ENCODE measurements around the gene ZNF281. TPM values are rescaled to one million over a fixed set of nuclear protein-coding genes. Genes with fewer than 3 reads are reported as not detected.

Gene ZNF281
- total RNA-seq, 4 donors from 2014 or later: 12.1 to 13.4 (median 13.2) TPM

GRCh38 chr1:200378096-200378495 lies 31.7 kb downstream of the ZNF281 start:
- WGBS, 2 donors (ENCODE audit: low coverage in 1 of 2): 71 to 87% methylated on average over 1 of the region's 1 CpG
- no peak for TF ChIP-seq POLR2AphosphoS5 (IDR thresholded peaks at IDR 0.05)
- no peak for TF ChIP-seq EP300 (IDR thresholded peaks at IDR 0.05)
- TF ChIP-seq POLR2A (IDR thresholded peaks at IDR 0.05): no peak
- TF ChIP-seq CTCF (IDR thresholded peaks at IDR 0.05): no peak

GRCh38 chr1:200376528-200376927 lies 33.3 kb downstream of the ZNF281 start:
- peaks cover 0 to 9% (median 0%) of the 10 kb centered on the region in 3 donors for H3K4me1 ChIP-seq
- TF ChIP-seq CTCF (IDR thresholded peaks at IDR 0.05): no peak
- no peak for TF ChIP-seq POLR2AphosphoS5 (IDR thresholded peaks at IDR 0.05)
- TF ChIP-seq EP300 (IDR thresholded peaks at IDR 0.05): no peak
- no peak for TF ChIP-seq POLR2A (IDR thresholded peaks at IDR 0.05)
- H3K4me3 ChIP-seq: no peak overlapping the region
- no peaks in the 10 kb centered on the region for H3K36me3 ChIP-seq
- H3K9me3 ChIP-seq: no peaks in the 10 kb centered on the region
- H3K27ac ChIP-seq: no peak overlapping the region
- no peak for ATAC-seq
- H3K27me3 ChIP-seq: no peaks in the 10 kb centered on the region

More at GRCh38 chr1:200378096-200378495, 31.7 kb downstream of the ZNF281 start:
- Histone ChIP-seq H3K27ac (no peak overlapping the region), H3K36me3 (no peaks in the 10 kb centered on the region), H3K4me1 (peaks cover 0 to 9% (median 0%) of the 10 kb centered on the region in 3 donors), H3K27me3 (no peaks in the 10 kb centered on the region), H3K9me3 (no peaks in the 10 kb centered on the region), H3K4me3 (no peak overlapping the region)
- ATAC-seq: no peak

- no peak for TF ChIP-seq POLR2AphosphoS5 (IDR thresholded peaks at IDR 0.05)
- no peak for TF ChIP-seq CTCF (IDR thresholded peaks at IDR 0.05)
- no peak for TF ChIP-seq EP300 (IDR thresholded peaks at IDR 0.05)
- TF ChIP-seq POLR2A (IDR thresholded peaks at IDR 0.05): no peak
These were observed 35.1 kb downstream of the ZNF281 start for GRCh38 chr1:200374569-200375295.

GRCh38 chr1:200373811-200374231 lies 36.0 kb downstream of the ZNF281 start:
- Histone ChIP-seq H3K27me3 (no peaks in the 10 kb centered on the region), H3K9me3 (no peaks in the 10 kb centered on the region), H3K36me3 (no peaks in the 10 kb centered on the region), H3K4me1 (no peaks in the 10 kb centered on the region), H3K4me3 (no peak overlapping the region), H3K27ac (no peak overlapping the region)
- WGBS, 2 donors (ENCODE audit: low coverage in 1 of 2): 41 to 68% methylated on average over 4 to 5 of the region's 5 CpGs
- TF ChIP-seq POLR2AphosphoS5 (IDR thresholded peaks at IDR 0.05) (no peak), EP300 (IDR thresholded peaks at IDR 0.05) (no peak), POLR2A (IDR thresholded peaks at IDR 0.05) (no peak), CTCF (IDR thresholded peaks at IDR 0.05) (no peak)
- ATAC-seq: no peak

More at GRCh38 chr1:200374569-200375295, 35.1 kb downstream of the ZNF281 start:
- H3K4me1 ChIP-seq: peaks cover 0 to 9% (median 0%) of the 10 kb centered on the region in 3 donors
- H3K27me3 ChIP-seq: no peaks in the 10 kb centered on the region
- H3K4me3 ChIP-seq: no peak overlapping the region
- H3K27ac ChIP-seq: no peak overlapping the region
- H3K9me3 ChIP-seq: no peaks in the 10 kb centered on the region
- no peaks in the 10 kb centered on the region for H3K36me3 ChIP-seq
- WGBS, 2 donors (ENCODE audit: low coverage in 1 of 2): 59 to 71% methylated on average over 4 to 7 of the region's 7 CpGs
- no peak for ATAC-seq

GRCh38 chr1:200372885-200373181 lies 37.0 kb downstream of the ZNF281 start:
- no peak for ATAC-seq
- no peaks in the 10 kb centered on the region for H3K27me3 ChIP-seq
- TF ChIP-seq POLR2A (IDR thresholded peaks at IDR 0.05): no peak
- no peak for TF ChIP-seq EP300 (IDR thresholded peaks at IDR 0.05)
- TF ChIP-seq CTCF (IDR thresholded peaks at IDR 0.05): no peak
- no peak for TF ChIP-seq POLR2AphosphoS5 (IDR thresholded peaks at IDR 0.05)
- no peaks in the 10 kb centered on the region for H3K4me1 ChIP-seq
- WGBS, 2 donors (ENCODE audit: low coverage in 1 of 2): 16 to 31% methylated on average over 2 of the region's 2 CpGs
- H3K36me3 ChIP-seq: no peaks in the 10 kb centered on the region
- H3K27ac ChIP-seq: no peak overlapping the region
- no peaks in the 10 kb centered on the region for H3K9me3 ChIP-seq
- H3K4me3 ChIP-seq: no peak overlapping the region

All from gastroesophageal sphincter (tissue), 4 donors.